Ureter (tissue), 1 donor: ENCODE results near the gene ATP9B. TPM values are rescaled to one million over a fixed set of nuclear protein-coding genes. Genes with fewer than 3 reads are reported as not detected.
"Not testable (repeated sequence)": the region's sequence is repeated elsewhere in the genome, so short reads cannot be mapped to it uniquely, and the experiment has no call there.

Experiments
- DNase-seq: peaks from one replicate; pipeline ENCODE4 v3.0.0-alpha.2; 2020; ENCODE audit warnings: low spot score
- total RNA-seq: library from RNA; stranded (reverse); gene quantifications from one replicate; pipeline ENCODE4 v1.2.4, GENCODE V29; 2023
- donor health status: DM: yes; HTN: yes; CAD: no.

ATP9B gene
- total RNA-seq, 1 donor from 2014 or later = 69.6 TPM

DNA sequence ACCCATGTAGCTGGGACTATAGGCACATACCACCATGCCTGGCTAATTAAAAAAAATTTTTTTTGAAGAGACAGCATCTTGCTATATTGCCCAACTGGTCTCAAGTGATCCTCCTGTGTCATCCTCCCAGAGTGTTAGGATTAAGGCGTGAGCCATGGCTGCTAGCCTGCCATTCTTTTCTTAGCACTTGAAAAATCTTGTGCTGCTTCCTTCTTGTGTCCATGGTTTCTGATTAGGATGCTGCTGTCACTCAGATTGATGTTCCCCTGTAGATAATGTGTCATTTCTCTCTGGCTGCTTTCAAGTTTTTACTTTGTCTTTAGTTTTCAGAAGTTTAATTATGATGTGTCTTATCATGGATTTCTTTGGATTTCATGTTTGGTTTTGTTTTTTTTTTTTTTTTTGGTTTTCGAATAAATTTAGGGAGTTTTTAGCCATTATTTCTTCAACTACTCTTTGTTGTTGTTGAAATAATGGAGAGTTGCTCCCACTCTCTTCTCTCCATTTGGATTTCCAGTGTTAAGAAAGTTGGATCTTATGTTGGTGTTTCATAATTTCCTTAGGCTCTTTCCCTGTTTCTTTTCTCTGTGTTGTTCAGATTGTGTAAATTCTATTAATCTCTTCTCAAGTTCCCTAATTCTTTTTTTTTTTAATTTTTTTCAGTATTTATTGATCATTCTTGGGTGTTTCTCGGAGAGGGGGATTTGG, 2.5 kb downstream of the ATP9B start:
- DNase-seq = no peak

DNA sequence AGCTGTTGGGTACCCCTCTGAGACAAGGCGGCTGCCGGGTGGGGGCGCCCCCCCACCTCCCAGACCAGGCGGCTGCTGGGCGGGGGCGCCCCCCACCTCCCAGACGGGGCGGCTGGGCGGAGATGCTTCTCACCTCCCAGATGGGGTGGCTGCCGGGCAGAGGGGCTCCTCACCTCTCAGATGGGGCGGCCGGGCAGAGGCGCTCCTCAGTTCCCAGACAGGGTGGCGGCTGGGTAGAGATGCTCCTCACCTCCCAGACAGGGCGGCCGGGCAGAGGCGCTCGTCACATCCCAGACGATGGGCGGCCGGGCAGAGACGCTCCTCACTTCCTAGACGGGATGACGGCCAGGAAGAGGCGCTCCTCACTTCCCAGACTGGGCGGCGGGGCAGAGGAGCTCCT, 3.5 kb downstream of the ATP9B start:
- not testable (repeated sequence) for DNase-seq

DNA sequence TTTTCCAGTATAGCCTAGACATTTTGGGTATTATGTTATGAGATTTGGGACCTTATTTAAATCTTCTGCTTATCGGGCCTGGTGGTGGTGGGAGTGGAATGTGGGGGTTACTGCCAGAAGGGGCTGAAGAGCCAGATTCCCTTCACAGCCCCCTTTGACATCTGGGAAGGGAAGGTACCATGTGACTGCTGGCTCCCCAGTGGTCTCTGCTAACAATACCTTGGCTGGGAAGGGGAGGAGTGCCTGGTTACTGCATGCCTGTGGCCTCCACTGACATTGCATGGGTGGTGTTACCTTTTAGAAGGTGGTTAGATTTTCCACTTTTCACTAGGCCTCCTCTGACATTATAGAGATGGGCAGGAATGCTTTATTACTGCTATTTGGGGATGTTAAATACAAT, 8.0 kb downstream of the ATP9B start:
- no peak for DNase-seq

DNA sequence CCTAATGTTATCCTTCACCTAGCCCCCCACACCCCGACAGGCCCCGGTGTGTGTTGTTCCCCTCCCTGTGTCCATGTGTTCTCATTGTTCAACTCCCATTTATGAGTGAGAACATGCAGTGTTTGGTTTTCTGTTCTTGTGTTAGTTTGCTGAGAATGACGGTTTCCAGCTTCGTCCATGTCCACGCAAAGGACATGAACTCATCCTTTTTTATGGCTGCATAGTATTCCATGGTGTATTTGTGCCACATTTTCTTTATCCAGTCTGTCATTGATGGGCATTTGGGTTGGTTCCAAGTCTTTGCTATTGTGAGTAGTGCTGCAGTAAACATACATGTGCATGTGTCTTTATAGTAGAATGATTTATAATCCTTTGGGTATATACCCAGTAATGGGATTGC, 9.6 kb downstream of the ATP9B start:
- not testable (repeated sequence) for DNase-seq

DNA sequence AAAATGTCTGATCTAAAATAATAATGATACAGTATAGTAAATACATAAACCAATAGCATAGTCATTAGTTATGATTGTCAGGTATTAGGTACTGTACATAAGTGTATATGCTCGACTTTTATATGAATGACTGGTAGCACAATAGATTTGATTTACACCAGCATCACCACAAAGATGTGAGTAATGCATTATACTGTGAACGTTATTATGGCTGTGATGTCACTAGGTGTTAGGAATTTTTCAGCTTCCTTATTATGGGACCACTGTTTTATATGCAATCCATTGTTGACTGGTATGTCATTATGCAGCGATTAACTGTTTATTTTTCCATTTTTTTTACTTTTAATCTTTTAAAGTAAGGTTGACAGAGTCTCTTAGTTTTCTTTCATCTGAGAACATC, 23.7 kb downstream of the ATP9B start:
- no peak for DNase-seq

DNA sequence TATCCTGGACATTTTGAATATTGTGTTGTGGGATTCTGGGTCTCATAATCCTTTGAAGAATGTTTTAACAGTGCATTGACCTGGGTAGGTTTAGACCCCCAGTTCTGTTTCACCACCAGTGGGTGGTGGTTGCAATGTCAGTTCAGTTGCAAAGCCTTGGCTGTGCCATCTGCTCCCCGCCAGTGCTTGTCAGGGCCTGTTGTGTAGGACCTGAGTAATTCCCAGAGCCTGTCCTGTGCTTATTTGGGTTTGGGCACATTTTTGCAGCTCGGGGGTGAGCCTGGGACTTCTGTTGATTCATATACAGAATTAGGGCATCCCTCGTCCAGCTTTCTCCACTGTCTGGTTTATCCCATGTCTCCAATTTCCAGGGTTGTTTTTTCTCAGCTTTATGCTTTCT, 24.8 kb downstream of the ATP9B start:
- DNase-seq = no peak

DNA sequence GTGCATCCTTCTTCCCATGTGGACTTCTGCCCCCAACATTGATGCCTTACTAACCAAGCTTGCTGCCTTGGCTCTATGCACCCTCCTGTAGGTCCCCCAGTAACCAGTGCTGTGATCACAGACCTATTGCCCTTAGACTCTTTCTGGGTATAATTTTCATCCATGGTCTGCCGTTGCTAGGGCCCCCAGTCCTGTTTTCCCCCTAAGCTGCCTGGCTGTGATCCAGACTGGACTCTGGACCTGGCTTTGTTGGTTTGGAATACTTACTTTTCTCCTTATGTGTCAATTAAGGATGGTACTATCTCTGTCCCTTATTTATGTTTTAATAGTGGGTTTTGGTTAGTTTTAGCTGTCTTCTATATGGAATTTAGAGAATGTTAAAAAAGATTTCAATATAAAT, 26.0 kb downstream of the ATP9B start:
- no peak for DNase-seq

DNA sequence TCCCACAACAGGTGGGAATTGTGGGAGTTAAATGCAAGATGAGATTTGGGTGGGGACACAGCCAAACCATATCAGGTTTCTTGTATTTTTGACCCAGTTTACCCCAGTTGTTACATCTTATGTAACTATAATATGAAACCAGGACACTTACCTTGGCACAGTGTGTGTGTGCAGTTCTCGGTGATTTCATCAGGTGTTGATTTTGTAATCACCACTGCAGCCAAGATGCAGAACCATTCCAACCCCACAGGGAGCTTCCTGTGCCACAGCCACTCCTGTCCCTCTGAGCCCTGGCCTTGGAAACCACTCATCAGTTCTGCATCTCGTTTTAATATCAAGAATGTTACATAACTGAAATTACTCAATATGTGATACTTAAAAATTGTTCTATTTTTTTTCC, 31.8 kb downstream of the ATP9B start:
- no peak for DNase-seq

DNA sequence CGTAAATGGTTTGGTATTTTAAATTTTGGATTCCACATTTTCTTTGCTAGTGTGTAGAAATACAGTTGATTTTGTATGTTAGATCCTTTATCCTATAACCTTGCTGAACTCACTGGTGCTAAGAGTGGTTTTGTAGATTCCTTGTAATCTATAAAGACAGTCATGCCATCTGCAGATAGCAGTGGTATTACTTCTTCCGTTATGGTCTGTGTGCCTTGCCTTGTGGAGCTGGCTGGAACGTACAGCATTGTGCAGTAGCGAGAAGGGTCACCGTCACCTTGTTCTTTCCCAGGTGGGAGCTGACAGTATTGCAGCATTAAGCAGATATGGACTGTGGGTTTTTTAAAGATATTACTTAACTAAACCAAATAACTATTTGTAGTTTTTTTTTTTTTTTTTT, 33.7 kb downstream of the ATP9B start:
- no peak for DNase-seq

DNA sequence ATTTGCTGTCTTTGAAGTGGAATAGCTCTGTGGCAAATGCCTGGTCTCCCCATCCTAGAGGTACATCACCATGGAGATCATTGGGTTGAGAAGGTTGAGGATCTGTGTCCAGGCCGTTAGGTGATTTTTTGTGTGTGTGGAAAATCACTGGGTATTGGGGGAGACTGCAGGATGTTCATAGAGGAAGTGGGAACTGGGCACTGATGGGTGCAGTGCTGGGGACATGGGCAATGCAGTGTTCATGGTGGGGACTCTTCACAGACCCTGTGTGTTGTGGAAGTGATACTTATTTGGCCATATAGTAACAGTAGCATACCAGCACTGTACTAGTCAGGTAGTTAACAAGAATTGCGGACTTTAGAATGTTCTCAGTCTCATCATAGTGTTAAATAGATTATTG, 34.9 kb downstream of the ATP9B start:
- DNase-seq = no peak

DNA sequence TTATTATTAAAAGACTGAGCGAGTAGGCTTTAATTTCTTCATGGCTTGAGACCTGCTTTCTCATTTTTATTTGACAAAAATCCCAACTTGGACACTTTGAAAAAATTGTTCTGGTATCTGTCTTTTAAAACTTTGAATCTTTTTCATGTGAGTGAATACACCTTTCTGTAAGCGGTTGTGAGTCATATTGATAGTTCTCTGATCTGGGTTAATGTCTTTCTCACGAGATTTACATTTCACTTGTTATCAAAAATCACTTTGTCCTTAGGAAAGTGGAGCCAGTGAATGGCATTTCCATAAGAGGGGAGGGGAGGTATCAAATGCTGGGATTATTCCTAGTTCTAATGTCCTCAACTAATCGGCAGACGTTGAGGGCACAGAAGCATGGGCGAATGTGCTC, 36.3 kb downstream of the ATP9B start:
- no peak for DNase-seq

DNA sequence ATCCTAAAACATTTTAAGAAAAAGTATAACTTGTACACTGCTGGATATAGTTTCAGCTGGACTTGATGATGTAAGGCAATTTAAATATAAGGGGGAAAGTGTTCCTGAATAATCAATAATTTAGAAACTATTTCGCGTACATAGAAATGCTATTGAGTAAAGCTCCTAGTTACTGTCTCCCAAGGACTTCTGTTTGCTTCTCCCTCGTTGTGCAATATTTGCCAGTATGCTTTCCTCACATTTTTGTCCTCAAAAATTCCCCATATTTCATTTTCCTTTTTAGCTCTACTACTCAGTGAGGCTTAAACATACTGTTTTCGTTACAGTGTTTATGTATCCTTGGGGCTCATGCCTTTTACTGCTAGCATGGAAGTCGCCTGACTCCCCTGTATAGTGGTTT, 36.9 kb downstream of the ATP9B start:
- DNase-seq = no peak

DNA sequence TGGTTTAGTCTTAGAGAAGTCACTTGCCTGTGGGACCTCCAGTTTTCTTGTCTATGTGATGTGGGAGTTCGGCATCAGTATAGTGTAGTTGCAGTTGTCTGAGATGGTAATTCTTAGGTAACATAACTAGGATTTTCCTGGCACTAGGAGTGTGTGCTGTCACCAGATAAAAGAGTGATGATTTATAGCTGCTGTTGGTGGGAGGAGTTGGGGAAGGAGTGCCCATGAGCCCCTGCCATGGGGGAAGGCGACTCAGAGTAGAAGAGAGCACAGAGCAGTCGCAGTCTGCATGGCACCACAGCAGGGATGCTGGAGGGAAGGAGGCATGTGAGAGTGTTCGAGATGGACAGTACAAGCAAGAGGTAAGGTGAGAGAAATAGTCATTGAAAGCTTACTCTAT, 38.7 kb downstream of the ATP9B start:
- no peak for DNase-seq

DNA sequence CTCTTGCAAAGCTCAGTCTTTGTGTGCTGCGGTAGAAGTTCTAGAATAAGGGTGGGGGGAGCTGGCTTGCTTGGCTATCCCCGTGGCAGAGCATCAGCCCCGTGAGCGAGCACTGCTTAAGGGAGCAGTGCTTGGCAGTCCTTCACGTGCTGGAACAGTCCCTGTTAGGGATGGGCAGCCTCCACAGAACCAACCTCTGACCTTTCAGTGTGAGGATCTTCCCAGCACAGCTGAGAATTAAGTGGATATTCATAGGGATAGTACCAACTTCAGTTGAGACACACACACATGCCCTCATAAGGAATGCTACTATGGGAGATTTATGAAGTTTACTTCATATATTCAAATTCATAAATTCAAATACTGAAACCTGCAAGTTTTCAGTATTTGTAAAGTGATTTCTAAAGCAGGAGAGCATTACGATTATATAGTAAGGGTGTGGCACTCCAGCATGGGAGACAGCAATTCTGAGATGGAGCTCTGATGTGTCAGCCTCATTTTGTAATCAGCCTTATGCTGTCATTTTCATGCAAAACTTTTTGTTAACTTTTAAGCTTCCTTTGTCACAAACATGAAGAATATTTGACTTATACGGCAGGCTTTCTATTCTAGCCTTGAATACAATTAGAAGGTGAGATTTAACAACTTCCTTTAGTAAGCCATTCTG, 39.5 kb downstream of the ATP9B start:
- no peak for DNase-seq

DNA sequence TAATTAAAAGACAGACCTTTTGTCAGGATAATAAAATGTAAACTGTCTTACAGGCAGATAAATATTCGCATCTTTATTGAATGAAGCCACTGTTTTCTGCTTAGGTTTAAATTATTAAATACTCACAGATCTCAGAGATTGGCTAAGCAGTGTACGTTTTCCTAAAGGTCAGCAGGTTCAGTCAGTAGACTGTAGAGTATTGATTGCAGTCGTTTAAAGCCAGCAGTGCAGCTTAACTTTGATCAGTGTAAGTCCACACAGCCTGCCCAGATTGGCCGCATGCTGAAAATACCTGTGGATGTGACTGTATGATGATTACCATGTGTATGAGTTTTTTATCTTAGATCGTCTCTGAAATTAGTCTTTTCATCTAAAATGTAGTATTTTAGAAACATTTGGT, 42.3 kb downstream of the ATP9B start:
- no peak for DNase-seq

DNA sequence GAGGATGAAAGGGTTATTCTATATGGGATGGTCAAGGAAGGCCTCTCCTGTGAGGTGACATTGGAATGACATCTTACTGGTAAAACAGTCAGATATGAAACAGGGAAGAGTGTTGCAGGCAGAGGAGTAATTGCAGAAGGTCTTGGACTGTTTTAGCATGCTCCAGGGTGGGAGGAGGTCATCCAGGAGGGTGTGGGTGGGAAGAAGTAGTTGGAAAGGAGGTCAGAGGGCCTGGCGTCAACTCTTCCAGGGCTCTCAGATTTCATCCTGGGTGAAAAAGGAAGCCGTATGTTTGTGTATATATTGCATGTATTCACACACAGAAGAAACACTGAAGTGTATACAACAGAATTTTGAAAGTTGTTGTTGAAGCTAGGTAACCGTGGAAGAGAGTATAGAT, 48.2 kb downstream of the ATP9B start:
- DNase-seq = no peak

DNA sequence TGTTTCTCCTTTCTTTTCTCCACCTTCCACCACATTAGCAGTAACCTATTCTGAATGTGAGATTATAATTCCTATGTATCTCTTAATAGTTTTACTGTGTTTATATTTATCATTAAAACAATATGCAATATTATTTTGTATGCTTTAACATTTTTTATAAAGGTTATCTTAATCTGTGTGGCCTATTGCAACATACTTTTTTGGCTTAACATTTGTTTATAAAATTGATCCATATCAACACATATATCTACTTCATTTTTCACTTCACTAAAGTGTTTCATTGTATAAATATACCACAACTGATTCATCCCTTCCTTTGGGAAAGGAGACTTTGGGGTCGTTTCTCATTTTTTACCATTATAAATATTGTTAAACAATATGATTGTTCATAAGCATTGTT, 48.6 kb downstream of the ATP9B start:
- no peak for DNase-seq

DNA sequence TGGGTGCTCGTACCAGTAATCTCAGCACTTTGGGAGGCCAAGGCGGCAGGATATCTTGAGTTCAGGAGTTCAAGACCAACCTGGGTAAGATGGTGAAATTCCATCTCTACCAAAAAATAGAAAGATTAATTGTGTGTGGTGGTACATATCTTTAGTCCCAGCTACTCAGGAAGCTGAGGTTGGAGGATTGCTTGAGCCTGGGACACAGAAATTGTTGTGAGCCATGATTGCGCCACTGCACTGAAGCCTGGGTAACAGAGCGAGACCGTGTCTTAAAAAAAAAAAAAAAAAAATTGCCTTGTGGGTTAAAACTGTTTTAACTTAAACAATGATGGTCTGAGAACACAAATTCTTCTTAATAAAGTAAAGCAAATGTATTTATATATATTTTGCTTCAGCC, 49.6 kb downstream of the ATP9B start:
- no peak for DNase-seq

DNA sequence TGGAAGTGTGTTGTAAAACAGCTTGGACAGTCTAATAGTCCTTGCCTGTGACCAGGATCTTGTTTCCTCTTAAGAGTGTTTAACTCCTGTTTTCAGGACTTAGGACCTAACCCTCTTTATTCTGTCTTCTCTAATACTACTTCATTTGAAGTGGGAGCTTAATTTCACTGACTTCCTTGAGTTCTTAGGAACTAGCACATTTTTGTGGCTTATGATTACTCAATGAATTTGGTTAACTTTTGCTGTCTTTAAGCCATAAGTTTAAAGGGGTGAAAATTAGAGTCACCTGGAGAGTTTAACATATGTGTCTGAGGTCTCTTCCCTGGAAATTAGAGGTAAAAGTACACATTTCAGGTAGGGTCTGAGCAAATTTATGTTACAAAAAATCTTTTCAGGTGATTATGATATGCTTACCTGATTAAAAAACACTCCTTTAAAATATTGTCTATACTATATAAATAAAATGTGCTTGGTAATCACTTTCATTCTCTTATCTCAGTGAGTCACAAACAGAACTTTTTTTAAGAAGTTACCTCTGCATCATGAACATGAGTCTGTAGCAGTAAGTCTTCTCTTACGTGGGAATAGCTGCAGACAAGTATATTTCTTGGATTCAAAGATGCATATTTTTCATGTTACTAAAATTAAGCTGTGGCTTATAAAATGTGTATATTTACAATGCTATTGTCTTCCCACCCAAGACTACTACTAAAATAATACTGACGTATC, 52.7 kb downstream of the ATP9B start:
- DNase-seq = no peak

DNA sequence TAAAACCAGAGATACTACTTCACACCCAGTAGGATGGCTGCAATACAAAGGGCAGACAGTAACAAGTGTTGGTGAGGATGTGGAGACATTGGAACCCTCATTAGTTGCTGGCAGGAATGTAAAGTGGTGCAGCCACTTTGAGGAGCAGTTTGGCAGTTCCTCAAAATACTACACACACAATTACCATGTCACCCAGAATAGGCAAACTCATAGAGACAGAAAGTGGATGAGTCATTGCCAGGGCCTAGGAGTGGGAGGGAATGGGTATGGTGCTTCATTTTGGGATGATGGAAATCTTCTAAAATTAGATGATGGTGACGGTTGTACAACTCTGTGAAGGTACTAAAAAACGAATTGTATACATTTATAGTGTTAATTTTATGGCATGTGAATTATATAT, 54.8 kb downstream of the ATP9B start:
- DNase-seq = no peak

DNA sequence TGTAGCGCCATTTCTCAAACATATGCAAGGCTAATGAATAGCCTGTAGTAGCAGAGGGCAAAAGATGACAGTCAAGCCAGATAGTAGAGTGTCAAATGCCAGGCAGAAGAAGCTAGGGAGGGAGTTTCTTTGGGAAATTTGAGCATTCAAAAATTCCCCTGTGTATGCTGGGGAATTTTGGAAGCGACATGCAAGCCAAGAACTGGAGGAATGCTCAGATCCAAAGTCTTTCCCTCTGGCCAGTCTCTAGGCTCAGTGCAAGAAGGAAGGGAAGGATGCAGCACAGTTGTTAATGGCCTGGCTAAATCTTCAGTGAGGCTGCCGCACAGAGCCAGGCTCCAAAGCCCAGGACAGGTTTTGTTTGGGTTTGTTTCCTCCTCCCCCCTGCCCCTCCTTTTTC, 59.9 kb downstream of the ATP9B start:
- no peak for DNase-seq

DNA sequence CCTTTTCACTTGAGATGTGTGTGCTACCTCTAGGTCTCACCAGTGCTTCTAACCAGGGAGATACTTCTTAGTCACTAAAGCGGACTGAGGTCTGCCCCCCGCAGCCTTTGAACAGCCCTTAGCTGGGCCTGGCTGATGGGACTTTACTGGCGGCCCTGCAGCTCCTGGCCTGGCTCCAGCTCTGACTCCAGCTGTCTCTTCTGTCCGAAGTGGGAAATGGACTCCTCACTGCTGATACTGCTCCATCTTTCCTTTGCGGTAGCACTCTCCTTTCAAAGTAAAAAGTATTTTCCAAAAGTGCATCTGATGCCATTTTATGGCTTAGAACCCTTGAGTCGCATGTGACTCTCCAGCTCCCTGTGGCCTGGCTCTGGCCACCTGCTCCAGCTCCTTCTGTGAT, 64.5 kb downstream of the ATP9B start:
- DNase-seq = no peak

DNA sequence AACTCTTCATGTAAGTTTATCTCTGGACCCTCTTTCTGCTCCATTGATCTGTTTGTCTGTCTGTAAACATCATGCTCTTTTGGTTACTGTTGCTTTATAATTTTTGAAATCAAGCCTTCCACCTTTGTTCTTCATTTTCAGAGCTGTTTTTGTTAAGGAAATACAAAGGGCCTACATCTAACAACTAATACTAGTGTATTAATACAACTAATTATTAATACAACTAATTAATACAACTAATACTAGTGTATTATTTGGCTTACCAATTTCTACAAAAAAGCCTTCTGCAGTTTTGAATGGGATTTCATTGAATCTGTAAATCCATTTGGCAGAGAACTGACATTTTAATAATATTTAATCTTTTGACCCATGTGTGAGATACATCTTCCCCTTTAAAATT, 66.7 kb downstream of the ATP9B start:
- no peak for DNase-seq
